Measurements from ENCODE around the gene ZBTB46. TPM values are rescaled to one million over a fixed set of nuclear protein-coding genes. Genes with fewer than 3 reads are reported as not detected.
A peak's percentile ranks its signal among the peaks of the same experiment; 100 is the strongest.

ZBTB46 gene
- total RNA-seq, 1 donor: 36.4 TPM

DNA sequence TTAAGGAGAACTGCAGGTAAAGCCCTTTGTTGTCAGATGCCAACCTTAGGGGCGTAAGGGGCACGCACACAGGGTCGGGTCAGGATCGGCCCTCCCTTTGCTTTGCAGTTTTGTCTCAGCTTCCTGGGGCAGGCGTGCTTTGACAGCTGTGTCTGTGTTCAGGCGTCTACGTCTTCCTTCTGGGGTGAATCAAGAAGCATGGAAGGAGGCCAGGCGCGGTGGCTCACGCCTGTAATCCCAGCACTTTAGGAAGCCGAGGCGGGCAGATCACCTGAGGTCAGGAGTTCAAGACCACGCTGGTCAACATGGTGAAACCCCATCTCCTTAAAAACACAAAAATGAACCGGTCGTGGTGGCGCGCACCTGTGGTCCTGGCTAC, 121.9 kb downstream of the ZBTB46 start:
- no peak for DNase-seq (ENCODE audit: low read depth in 2 of 3, low spot score in 2 of 3)

- DNase-seq (ENCODE audit: low read depth in 2 of 3, low spot score in 2 of 3): peak in 1 of 3 donors; percentile 35
These were observed 122.5 kb downstream of the ZBTB46 start for GRCh38 chr20:63708301-63709148.

GRCh38 chr20:63707558-63708300, 123.3 kb downstream of the ZBTB46 start, which contains the start of the genes ARFRP1 and ZGPAT:
Gene ARFRP1 (minus strand): TSS chr20:63707976. CDS start chr20:63707091, 885 bp downstream.
Gene ZGPAT (plus strand): TSS chr20:63708039. CDS start chr20:63708581, 542 bp downstream.
- peak; percentile 83 to 89 (median 87) for DNase-seq (ENCODE audit: low read depth in 2 of 3, low spot score in 2 of 3)

GRCh38 chr20:63706852-63707557, 124.1 kb downstream of the ZBTB46 start:
- peak in 2 of 3 donors; percentile 32 to 45 for DNase-seq (ENCODE audit: low read depth in 2 of 3, low spot score in 2 of 3)

- DNase-seq (ENCODE audit: low read depth in 2 of 3, low spot score in 2 of 3): no peak
These were observed 124.9 kb downstream of the ZBTB46 start for GRCh38 chr20:63706027-63706695.

GRCh38 chr20:63705232-63706026, 125.6 kb downstream of the ZBTB46 start:
- no peak for DNase-seq (ENCODE audit: low read depth in 2 of 3, low spot score in 2 of 3)

DNA sequence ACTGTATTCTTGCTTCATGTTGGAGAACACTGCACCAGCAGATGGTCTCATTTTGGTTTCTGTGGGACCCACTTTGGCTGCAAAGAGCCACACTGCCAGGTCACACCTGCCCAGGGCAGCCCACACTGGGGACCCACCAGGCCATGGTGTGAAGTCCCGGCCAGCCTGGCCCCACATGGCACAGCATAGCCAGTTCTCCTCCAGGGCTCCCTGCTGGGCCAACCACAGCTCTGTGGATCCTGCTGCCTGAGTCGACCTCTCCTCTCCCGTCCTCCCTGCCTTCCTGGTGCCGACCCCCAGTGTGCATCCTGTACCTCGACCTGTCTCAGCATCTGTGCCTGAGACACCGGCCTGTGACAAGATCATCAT, 126.3 kb downstream of the ZBTB46 start:
- no peak for DNase-seq (ENCODE audit: low read depth in 2 of 3, low spot score in 2 of 3)

GRCh38 chr20:63703976-63704748, 126.9 kb downstream of the ZBTB46 start:
- no peak for DNase-seq (ENCODE audit: low read depth in 2 of 3, low spot score in 2 of 3)

GRCh38 chr20:63703471-63703975, 127.5 kb downstream of the ZBTB46 start:
- no peak for DNase-seq (ENCODE audit: low read depth in 2 of 3, low spot score in 2 of 3)

DNA sequence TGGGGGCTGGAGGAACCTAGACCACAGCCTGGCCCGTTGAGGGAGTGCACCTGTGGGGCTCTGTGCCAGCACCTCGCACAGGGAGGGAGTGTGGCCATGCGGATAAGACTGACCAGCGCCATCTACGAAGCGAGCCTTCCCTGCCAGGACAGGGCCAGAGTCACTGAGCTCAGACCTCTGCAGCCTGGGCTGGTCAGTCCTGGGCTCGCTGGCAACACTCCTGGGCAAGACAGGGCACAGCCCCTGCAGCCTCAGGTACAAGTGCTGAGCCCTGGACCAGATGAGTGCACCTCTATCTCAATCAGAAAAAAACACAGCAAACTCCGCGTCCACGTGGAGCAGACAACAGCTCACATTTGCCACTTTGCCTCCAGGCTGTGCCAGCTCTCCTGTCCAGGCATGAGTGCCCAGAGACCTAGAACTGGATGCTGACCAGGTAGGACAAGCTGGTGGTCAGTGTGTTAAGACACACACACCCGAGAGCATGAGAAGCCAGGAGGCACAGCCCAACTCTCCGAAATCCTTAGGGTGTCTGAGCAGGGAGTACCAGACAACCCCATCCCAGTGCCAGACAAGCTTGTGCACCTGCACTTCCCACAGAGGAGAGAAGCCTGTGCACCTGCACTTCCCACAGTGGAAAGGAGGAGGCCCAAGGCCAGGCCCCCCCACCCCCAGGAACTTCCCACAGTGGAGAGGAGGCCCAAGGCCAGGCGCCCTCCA, 128.2 kb downstream of the ZBTB46 start:
- DNase-seq (ENCODE audit: low read depth in 2 of 3, low spot score in 2 of 3): no peak

- DNase-seq (ENCODE audit: low read depth in 2 of 3, low spot score in 2 of 3): no peak
These were observed 128.9 kb downstream of the ZBTB46 start for GRCh38 chr20:63702036-63702665.

DNA sequence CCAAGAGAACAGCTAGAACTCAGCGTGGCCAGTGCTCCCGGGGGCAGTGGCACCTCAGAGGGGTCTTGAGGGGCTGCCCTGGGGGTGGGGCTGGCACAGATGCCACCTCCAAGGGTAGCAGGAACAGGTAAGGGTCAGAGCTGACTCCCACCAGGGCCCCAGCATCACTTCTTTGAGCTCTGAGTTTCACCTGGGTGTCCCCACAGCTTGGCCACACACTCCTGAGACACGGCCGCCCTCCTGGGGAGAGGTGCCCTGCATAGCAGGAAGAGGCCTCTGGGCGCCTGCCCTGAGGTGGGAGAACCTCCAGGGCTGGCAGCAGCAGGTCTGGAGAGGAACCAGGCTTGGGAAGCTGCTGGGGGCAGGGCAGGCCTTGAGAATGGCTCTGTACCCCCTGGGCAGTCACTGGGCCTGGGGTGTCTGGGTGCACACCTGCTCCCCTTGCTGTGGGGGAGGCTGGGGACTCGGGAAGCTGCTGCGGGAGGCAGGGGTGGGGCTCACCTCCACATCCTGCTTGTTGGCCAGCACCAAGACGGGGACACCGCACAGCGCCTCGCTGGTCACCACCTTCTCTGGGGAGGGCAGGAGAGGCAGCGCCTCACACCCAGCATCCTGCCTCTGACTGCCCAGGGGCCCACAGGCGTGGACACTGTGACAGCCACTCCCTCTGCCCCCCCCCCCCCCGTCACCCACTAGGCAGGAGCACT, 129.6 kb downstream of the ZBTB46 start:
- no peak for DNase-seq (ENCODE audit: low read depth in 2 of 3, low spot score in 2 of 3)

- DNase-seq (ENCODE audit: low read depth in 2 of 3, low spot score in 2 of 3): no peak
These were observed 130.1 kb downstream of the ZBTB46 start for GRCh38 chr20:63701051-63701328.

DNA sequence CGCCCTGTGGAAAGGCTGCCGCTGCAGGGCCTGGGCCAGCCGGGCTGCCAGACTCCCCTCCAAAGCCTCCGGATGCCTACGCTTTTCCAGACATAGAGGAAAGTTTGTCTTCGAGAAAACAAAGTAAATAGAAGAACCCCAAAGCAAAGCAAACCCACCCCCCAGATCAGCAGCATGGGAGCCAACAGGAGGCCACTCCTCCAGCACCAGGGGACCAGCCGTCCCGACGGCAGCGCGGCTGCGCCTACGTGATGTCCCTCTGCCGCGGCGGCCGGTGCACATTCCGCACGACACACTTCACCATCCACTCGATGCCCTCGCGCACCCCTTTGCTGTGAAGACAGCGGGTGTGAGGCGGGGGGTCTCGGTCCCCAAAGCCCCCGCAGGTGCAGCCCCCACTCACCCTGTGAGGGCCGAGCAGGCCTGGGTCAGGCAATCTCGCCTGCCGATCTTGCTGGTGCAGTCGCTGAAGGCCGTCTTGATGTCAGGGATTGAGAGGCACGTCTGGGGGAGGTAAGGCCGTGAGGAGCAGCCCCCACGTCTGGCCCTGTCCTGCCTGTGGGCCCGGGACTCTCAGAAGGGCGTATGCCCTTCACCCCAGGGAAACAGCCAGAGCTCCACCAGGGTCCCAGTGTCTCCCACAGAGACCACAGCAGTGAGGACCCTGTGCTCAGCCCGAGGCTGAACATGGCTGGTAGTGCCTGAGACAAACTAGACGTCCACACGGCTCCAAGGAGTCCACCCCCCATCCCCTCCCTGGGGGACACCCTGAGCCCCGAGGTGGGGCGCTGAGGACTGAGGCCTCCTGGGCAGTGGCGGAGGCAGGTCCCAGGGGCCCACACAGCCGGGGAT, 130.6 kb downstream of the ZBTB46 start:
- no peak for DNase-seq (ENCODE audit: low read depth in 2 of 3, low spot score in 2 of 3)

DNA sequence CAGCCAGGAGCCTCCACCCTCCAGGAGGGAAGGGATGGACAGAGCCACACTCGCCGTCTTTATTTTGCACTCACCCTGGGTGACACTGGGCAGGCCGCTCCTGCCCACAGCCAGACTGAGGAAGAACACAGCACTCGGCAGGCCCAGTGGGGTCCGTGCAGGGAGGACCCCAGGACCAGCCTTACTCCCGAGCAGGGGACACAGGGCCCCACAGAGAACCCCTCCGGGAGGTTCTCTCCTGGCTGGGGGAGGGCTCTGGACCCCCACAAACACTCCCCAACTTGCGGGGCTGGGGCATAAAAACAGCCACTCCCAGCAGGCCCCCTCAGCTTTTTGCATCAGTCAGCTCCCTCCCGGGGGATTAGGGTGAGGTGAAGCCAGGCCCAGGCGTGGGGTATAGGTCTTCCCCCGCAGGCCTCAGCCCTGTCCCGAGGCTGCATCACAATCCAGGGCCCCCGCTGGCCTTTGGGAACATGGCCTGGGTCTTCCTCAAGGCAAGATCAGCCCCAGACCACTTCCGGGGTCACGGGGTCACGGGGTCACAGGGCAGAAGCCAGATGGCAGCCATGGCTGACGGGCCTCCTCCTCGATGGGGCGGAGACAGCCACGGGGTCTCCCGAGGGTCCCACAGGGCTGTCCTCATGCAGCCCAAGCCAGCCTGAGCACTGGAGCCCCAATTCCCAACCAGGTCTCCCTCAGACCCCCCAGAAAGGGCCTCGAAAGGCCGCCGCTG, 131.4 kb downstream of the ZBTB46 start:
- DNase-seq (ENCODE audit: low read depth in 2 of 3, low spot score in 2 of 3): no peak
